Activated naive CD8-positive, alpha-beta T cell (primary cell): ENCODE measurements around the gene ATP6V0D1.
A peak's percentile ranks its signal among the peaks of the same experiment; 100 is the strongest.

ENCODE experiments used
- H3K27ac Mint-ChIP-seq: one replicate; pipeline ENCODE4 v1.8.0; 2021; ENCODE audit warnings: mixed read lengths
- H3K27me3 Mint-ChIP-seq: one replicate; pipeline ENCODE4 v1.8.0; 2021; ENCODE audit warnings: mixed read lengths
- H3K36me3 Mint-ChIP-seq: one replicate; pipeline ENCODE4 v1.8.0; 2021; ENCODE audit warnings: mixed read lengths
- H3K4me1 Mint-ChIP-seq: one replicate; pipeline ENCODE4 v1.8.0; 2021; ENCODE audit warnings: low read depth, mixed read lengths
- H3K4me3 Mint-ChIP-seq: one replicate; pipeline ENCODE4 v1.8.0; 2021; ENCODE audit warnings: mild to moderate bottlenecking, mixed read lengths
- H3K9me3 Mint-ChIP-seq: one replicate; pipeline ENCODE4 v1.8.0; 2021; ENCODE audit warnings: low read depth, mixed read lengths

The ATP6V0D1 gene

GRCh38 chr16:67482233-67482924, 1.4 kb upstream of the ATP6V0D1 start:
- H3K27ac Mint-ChIP-seq = peak overlapping the region; percentile 98
- no peaks in the 10 kb centered on the region for H3K9me3 Mint-ChIP-seq
- H3K27me3 Mint-ChIP-seq = no peaks in the 10 kb centered on the region
- H3K36me3 Mint-ChIP-seq = no peaks in the 10 kb centered on the region
- peaks cover 32% of the 10 kb centered on the region for H3K4me1 Mint-ChIP-seq
- H3K4me3 Mint-ChIP-seq = peak overlapping the region; percentile 99

- Mint-ChIP-seq H3K36me3 (no peaks in the 10 kb centered on the region), H3K4me1 (peaks cover 36% of the 10 kb centered on the region), H3K27me3 (no peaks in the 10 kb centered on the region), H3K27ac (peak overlapping the region; percentile 98), H3K9me3 (no peaks in the 10 kb centered on the region), H3K4me3 (peak overlapping the region; percentile 99)
Measured at GRCh38 chr16:67481561-67482232, 740 bp upstream of the ATP6V0D1 start.

GRCh38 chr16:67477960-67478554, 2.9 kb downstream of the ATP6V0D1 start:
- no peak overlapping the region for H3K27ac Mint-ChIP-seq
- H3K4me1 Mint-ChIP-seq = peaks cover 52% of the 10 kb centered on the region
- H3K4me3 Mint-ChIP-seq = peak overlapping the region; percentile 56

GRCh38 chr16:67474551-67475455, 6.2 kb downstream of the ATP6V0D1 start:
- Mint-ChIP-seq H3K4me1 (peaks cover 49% of the 10 kb centered on the region), H3K9me3 (no peaks in the 10 kb centered on the region), H3K36me3 (peaks cover 6% of the 10 kb centered on the region), H3K27me3 (no peaks in the 10 kb centered on the region), H3K4me3 (peak overlapping the region; percentile 5), H3K27ac (no peak overlapping the region)

More at GRCh38 chr16:67477960-67478554, 2.9 kb downstream of the ATP6V0D1 start:
- H3K27me3 Mint-ChIP-seq = no peaks in the 10 kb centered on the region
- H3K36me3 Mint-ChIP-seq = peaks cover 6% of the 10 kb centered on the region
- H3K9me3 Mint-ChIP-seq = no peaks in the 10 kb centered on the region

DNA sequence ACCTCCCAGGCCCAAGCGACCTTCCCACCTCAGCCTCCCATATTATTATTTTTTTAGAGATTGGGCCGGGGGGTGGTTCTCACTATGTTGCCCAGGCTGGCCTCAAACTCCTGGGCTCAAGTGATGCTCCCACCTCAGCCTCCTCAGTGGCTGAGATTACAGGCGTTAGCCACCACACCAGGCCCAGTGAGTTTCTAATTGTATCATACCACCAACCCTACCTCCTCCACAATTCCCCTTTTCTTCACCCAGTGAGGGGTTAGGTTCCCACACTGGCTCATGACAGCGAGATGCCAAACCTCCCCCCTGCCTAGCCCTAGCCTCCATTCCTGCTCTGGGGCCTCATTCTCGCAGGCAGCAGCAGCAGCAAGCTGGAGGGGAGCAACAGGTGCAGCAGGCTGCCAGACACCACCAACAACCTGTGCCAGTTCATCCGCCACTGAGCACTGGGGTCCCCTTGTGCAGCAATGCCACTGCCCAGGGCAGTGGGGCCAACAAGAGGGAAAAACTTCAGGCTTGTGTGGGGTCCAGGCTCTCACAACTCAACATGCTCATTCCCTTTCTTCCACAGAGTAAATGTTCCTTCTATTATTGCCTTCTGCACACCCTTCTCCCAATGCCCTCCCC, 9.1 kb downstream of the ATP6V0D1 start:
- peaks cover 6% of the 10 kb centered on the region for H3K36me3 Mint-ChIP-seq
- no peaks in the 10 kb centered on the region for H3K9me3 Mint-ChIP-seq
- H3K4me3 Mint-ChIP-seq = no peak overlapping the region
- H3K27ac Mint-ChIP-seq = no peak overlapping the region
- peaks cover 40% of the 10 kb centered on the region for H3K4me1 Mint-ChIP-seq
- H3K27me3 Mint-ChIP-seq = no peaks in the 10 kb centered on the region

- no peak overlapping the region for H3K27ac Mint-ChIP-seq
- peaks cover 6% of the 10 kb centered on the region for H3K36me3 Mint-ChIP-seq
Measured at GRCh38 chr16:67470359-67470758, 10.6 kb downstream of the ATP6V0D1 start.

GRCh38 chr16:67468731-67469130, 12.2 kb downstream of the ATP6V0D1 start:
- Mint-ChIP-seq H3K36me3 (no peaks in the 10 kb centered on the region), H3K27ac (no peak overlapping the region), H3K9me3 (no peaks in the 10 kb centered on the region), H3K27me3 (no peaks in the 10 kb centered on the region), H3K4me1 (peaks cover 29% of the 10 kb centered on the region), H3K4me3 (no peak overlapping the region)

More at GRCh38 chr16:67470359-67470758, 10.6 kb downstream of the ATP6V0D1 start:
- H3K4me3 Mint-ChIP-seq = no peak overlapping the region
- peaks cover 40% of the 10 kb centered on the region for H3K4me1 Mint-ChIP-seq
- no peaks in the 10 kb centered on the region for H3K9me3 Mint-ChIP-seq
- H3K27me3 Mint-ChIP-seq = no peaks in the 10 kb centered on the region

DNA sequence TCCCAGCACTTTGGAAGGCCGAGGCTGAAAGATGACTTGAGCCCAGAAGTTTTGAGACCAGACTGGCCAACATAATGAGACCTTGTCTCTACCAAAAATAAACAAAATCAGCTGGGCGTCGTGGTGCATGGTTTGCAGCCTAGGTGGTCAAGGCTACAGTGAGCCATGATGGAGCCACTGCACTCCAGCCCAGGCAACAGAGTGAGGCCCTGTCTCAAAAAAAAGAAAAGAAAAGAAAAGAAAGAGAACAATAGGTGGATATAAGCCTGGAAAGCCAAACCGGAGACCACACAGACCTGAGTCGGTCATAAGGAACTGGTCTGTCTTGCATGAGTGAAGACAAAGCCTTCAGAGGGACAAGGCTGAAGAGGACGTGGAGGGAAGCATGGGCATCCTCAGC, 14.4 kb downstream of the ATP6V0D1 start:
- Mint-ChIP-seq H3K4me1 (peaks cover 22% of the 10 kb centered on the region), H3K4me3 (no peak overlapping the region), H3K36me3 (no peaks in the 10 kb centered on the region), H3K9me3 (no peaks in the 10 kb centered on the region), H3K27ac (no peak overlapping the region), H3K27me3 (no peaks in the 10 kb centered on the region)

DNA sequence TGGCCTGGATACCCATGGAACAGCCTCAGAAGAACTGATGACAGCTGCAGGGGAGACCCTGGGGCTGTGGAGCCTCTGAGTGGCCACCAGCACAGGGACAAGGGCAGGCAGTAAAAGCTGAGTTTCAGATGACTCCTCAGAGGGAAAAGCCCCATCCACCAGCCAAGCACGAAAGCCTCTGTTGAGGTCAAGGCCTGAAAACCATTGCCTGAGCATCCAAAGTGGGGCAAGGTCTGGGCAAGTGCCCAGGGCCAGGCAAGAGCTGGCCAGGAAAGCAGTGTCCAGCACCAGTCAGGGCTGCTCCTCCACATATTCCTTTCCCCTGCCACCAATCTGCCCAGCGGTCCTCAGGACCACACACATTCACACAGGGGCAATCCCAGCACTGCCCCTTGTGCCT, 16.4 kb downstream of the ATP6V0D1 start:
- Mint-ChIP-seq H3K4me1 (peaks cover 16% of the 10 kb centered on the region), H3K27ac (no peak overlapping the region), H3K9me3 (no peaks in the 10 kb centered on the region), H3K27me3 (no peaks in the 10 kb centered on the region), H3K36me3 (no peaks in the 10 kb centered on the region), H3K4me3 (no peak overlapping the region)

DNA sequence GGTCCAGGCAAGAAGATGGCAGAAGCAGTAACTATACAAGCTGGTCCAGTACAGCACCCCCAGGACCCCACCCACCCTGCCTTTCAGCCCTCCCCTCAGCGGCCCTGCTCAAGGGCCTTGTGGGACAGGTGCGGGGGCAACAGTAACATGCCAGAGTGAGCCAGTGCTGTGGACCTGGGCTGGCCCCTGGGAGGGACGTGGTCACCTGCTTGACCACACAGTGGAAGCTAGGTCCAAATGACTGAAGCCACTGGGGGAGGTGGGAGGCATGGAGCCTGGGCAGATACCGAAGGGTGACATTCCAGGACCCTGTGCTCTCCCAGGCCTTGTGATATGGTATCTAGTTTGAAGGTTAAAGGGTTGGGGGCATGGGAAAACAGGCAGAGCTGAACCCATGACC, 17.3 kb downstream of the ATP6V0D1 start:
- Mint-ChIP-seq H3K4me1 (peaks cover 18% of the 10 kb centered on the region), H3K27ac (no peak overlapping the region), H3K9me3 (no peaks in the 10 kb centered on the region), H3K36me3 (no peaks in the 10 kb centered on the region), H3K27me3 (no peaks in the 10 kb centered on the region), H3K4me3 (no peak overlapping the region)

GRCh38 chr16:67463059-67463458, 17.9 kb downstream of the ATP6V0D1 start:
- Mint-ChIP-seq H3K27ac (no peak overlapping the region), H3K9me3 (no peaks in the 10 kb centered on the region), H3K27me3 (no peaks in the 10 kb centered on the region), H3K36me3 (no peaks in the 10 kb centered on the region), H3K4me1 (peaks cover 17% of the 10 kb centered on the region), H3K4me3 (no peak overlapping the region)

DNA sequence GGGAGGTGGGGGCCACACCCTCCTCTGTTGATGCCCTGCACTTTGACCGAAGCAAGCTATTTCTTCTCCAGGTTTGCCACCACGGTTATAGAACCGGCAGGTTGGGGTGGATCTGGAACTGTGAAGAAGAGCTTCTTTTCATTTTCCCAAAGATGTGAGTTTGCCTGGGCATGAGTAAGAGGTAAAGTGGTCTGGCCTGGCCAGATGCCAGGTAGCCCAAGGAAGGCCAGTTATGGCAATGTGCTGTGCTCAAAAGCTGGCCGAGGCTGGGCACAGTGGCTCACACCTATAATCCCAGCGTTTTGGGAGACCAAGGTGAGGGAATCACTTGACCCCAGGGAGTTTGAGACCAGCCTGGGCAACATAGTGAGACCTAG, 18.7 kb downstream of the ATP6V0D1 start:
- Mint-ChIP-seq H3K27me3 (no peaks in the 10 kb centered on the region), H3K27ac (no peak overlapping the region), H3K36me3 (no peaks in the 10 kb centered on the region), H3K4me3 (no peak overlapping the region), H3K9me3 (no peaks in the 10 kb centered on the region), H3K4me1 (peaks cover 13% of the 10 kb centered on the region)

DNA sequence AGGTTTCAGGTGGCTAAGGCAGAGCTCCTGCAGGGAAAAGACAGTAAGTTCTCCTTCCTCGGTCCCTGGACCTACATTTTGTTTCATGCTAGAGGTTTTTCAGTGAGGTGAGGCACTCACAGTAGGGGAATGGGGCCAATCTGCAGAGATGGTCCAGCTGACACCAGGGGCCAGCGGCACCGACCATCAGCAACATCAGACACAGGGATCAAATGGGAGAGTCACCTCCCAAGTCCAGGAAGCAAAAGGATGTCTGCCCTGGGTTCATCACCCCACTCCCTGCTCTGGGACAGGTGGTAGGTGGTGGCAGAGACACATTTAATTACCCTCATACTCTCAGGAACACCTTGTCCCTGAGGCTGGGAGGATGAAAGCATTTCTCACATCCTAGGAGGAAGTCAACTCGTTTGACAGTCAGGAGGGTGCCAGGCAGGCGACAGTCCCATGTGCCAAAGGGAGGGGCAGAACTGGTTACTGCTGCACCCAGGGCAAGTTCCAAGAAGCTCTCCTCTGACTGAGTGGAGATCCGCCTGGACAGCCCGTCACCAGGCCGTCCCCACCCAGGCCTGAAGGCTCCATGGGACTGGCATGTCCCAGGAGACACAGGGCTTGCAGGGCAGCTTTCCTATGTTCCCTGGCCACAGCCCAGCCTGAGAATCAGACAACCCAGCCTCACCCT, 19.2 kb downstream of the ATP6V0D1 start:
- Mint-ChIP-seq H3K4me1 (peaks cover 16% of the 10 kb centered on the region), H3K27me3 (no peaks in the 10 kb centered on the region), H3K36me3 (no peaks in the 10 kb centered on the region), H3K27ac (no peak overlapping the region), H3K4me3 (no peak overlapping the region), H3K9me3 (no peaks in the 10 kb centered on the region)

GRCh38 chr16:67460961-67461360, 20.0 kb downstream of the ATP6V0D1 start:
- Mint-ChIP-seq H3K36me3 (no peaks in the 10 kb centered on the region), H3K4me3 (no peak overlapping the region), H3K27me3 (no peaks in the 10 kb centered on the region), H3K27ac (no peak overlapping the region), H3K9me3 (no peaks in the 10 kb centered on the region), H3K4me1 (peaks cover 21% of the 10 kb centered on the region)
